Occipital lobe (tissue), 2 donors: ENCODE data around the gene ALOX5AP. TPM values are rescaled to one million over a fixed set of nuclear protein-coding genes. Genes with fewer than 3 reads are reported as not detected.

ENCODE experiments used
- DNase-seq: peaks from one replicate; lab custom pipeline; 2025; lab: John Stamatoyannopoulos, UW
- total RNA-seq: library from RNA; depleted of rRNA; stranded (reverse); fragments of >200 nt; gene quantifications from one replicate; pipeline ENCODE4 v1.2.3, GENCODE V29; 2014

ALOX5AP gene
- total RNA-seq: 2.5 TPM

- no peak for DNase-seq
Measured at GRCh38 chr13:30735025-30735871, at the start of gene ALOX5AP. Gene ALOX5AP (plus strand): TSS chr13:30735543. CDS start chr13:30735606, 63 bp downstream.

- DNase-seq: no peak
Measured at GRCh38 chr13:30685987-30686386, 49.4 kb upstream of the ALOX5AP start.

- no peak for DNase-seq
Measured at GRCh38 chr13:30687601-30688000, 47.7 kb upstream of the ALOX5AP start.

GRCh38 chr13:30689752-30690151 lies 45.6 kb upstream of the ALOX5AP start:
- no peak for DNase-seq

GRCh38 chr13:30690282-30691188 lies 44.8 kb upstream of the ALOX5AP start:
- DNase-seq: no peak

GRCh38 chr13:30692113-30692512 lies 43.2 kb upstream of the ALOX5AP start:
- no peak for DNase-seq

- DNase-seq: no peak
Measured at GRCh38 chr13:30696278-30697176, 38.8 kb upstream of the ALOX5AP start.

GRCh38 chr13:30697177-30697953 lies 38.0 kb upstream of the ALOX5AP start:
- no peak for DNase-seq

GRCh38 chr13:30697996-30698401 lies 37.3 kb upstream of the ALOX5AP start:
- no peak for DNase-seq

GRCh38 chr13:30698488-30699005 lies 36.8 kb upstream of the ALOX5AP start:
- no peak for DNase-seq

GRCh38 chr13:30700364-30700763 lies 35.0 kb upstream of the ALOX5AP start:
- no peak for DNase-seq

GRCh38 chr13:30702006-30702405 lies 33.3 kb upstream of the ALOX5AP start:
- no peak for DNase-seq

GRCh38 chr13:30704596-30704995 lies 30.7 kb upstream of the ALOX5AP start:
- no peak for DNase-seq

- no peak for DNase-seq
Measured at GRCh38 chr13:30705680-30706079, 29.7 kb upstream of the ALOX5AP start.

- DNase-seq: no peak
Measured at GRCh38 chr13:30708541-30708940, 26.8 kb upstream of the ALOX5AP start.

GRCh38 chr13:30710442-30710841 lies 24.9 kb upstream of the ALOX5AP start:
- DNase-seq: no peak

- DNase-seq: no peak
Measured at GRCh38 chr13:30711375-30711774, 24.0 kb upstream of the ALOX5AP start.

- DNase-seq: no peak
Measured at GRCh38 chr13:30711837-30712236, 23.5 kb upstream of the ALOX5AP start.

- no peak for DNase-seq
Measured at GRCh38 chr13:30712536-30713532, 22.5 kb upstream of the ALOX5AP start.
